ENCODE data around the gene ZNF785.

DNA sequence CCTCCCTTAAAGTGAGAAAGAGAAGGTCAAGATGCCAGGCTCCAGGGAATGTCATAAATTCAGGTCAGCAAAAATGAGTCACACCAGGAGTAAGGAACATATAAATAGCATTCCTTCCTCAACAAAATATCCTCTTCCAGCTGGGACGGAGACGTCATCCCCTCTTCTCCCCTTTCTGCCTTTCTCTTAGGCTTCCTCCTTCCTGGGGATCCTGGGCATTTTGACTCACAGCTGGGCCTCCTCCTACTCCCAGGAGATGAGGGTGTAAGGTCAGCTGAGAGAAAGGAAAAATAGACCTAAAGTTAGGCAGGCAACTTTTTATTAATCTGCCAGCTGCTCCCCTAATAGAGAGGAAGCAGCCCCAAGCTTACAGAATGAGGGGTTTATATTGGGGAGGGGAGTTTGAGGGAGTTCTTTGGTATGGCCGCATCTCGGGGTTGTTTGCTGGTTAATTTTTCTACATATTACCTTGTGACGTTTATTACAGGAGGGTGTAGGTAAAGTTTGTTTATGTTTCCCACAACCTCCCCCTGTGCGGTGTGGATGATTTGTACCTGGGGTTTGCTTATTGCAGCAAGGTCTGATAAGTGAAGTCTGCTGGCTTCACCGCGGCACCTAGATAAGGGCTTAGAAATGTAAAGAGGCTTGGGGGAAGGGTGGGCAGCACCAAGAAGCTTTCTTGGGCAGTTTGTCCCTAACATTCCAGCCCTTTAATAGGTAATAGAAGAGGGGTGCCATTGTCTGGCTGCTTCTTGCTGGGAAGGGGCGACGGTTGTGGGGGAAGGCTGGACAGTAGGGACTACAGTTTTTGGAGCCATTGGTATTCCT, 43.8 kb downstream of the ZNF785 start:
- no peak for TF ChIP-seq POLR2A (IDR thresholded peaks at IDR 0.05; ENCODE audit: extremely low read depth, insufficient read length)
- TF ChIP-seq CTCF (IDR thresholded peaks at IDR 0.05; ENCODE audit: low read depth, low read length), result no peak
- TF ChIP-seq MAX (IDR thresholded peaks at IDR 0.05; ENCODE audit: low read depth, low read length), result no peak

Data from NB4 (cell line).